Activated naive CD4-positive, alpha-beta T cell treated with anti-CD3 and anti-CD28 coated beads for 36 hours (primary cell): Measurements from ENCODE around the gene ZNF770. TPM values are rescaled to one million over a fixed set of nuclear protein-coding genes. Genes with fewer than 3 reads are reported as not detected.
"Not testable (repeated sequence)": the region's sequence is repeated elsewhere in the genome, so short reads cannot be mapped to it uniquely, and the experiment has no call there.

Experiments used
- CTCF ChIA-PET: fragments of 350-600 bp; sonication (Branson Sonifier 250); formaldehyde crosslinking; loops from one replicate; lab custom pipeline; 2021; ENCODE audit warnings: antibody characterized with exemption; lab: Charles Lee
- DNase-seq: peaks from one replicate; pipeline ENCODE4 v3.0.0-alpha.2; 2020
- H3K27ac Mint-ChIP-seq: one replicate; pipeline ENCODE4 v1.8.0; 2021; ENCODE audit warnings: mild to moderate bottlenecking, mixed read lengths
- H3K27me3 Mint-ChIP-seq: one replicate; pipeline ENCODE4 v1.8.0; 2021; ENCODE audit warnings: low read depth, mixed read lengths
- H3K36me3 Mint-ChIP-seq: one replicate; pipeline ENCODE4 v1.8.0; 2021; ENCODE audit warnings: low read depth, mixed read lengths
- H3K4me1 Mint-ChIP-seq: one replicate; pipeline ENCODE4 v1.8.0; 2021; ENCODE audit warnings: low read depth, mixed read lengths
- H3K4me3 Mint-ChIP-seq: one replicate; pipeline ENCODE4 v1.8.0; 2021; ENCODE audit warnings: mild to moderate bottlenecking, moderate library complexity, mixed read lengths
- H3K9me3 Mint-ChIP-seq: one replicate; pipeline ENCODE4 v1.8.0; 2021; ENCODE audit warnings: mixed read lengths
- intact Hi-C: fragments of 100-400 bp; cut with micrococcal nuclease; formaldehyde crosslinking; loops from one replicate; pipeline ENCODE4 v1.15.1; 2023
- total RNA-seq, 2 experiments: library from RNA; stranded (reverse); gene quantifications; one replicate each; pipeline ENCODE4 v1.2.3, GENCODE V29; 2021

Gene ZNF770
- total RNA-seq, 2 experiments from 2014 or later, result 36.4 to 39.4 TPM

DNA sequence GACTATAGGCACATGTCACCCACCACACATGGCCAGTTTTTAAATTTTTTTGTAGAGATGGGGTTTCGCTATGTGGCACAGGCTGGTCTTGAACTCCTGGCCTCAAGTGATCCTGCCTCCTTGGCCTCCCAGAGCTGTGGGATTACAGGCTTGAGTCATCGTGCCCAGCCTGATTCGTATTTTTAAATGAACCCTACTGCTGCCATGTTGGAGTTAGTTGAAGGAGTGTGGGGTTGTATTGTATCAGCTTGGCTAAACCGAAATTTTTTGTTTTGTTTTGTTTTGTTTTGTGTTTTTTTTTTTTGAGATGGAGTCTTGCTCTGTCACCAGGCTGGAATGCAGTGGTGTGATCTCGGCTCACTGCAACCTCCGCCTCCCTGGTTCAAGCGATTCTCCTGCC is 11.8 kb upstream of the ZNF770 start:
- intact Hi-C loops, result no loop called here
- no peaks in the 10 kb centered on the region for H3K36me3 Mint-ChIP-seq
- H3K4me1 Mint-ChIP-seq, result no peaks in the 10 kb centered on the region
- H3K9me3 Mint-ChIP-seq, result no peaks in the 10 kb centered on the region
- H3K4me3 Mint-ChIP-seq, result no peak overlapping the region
- no peak overlapping the region for H3K27ac Mint-ChIP-seq
- DNase-seq, result no peak
- CTCF ChIA-PET, result interaction anchor here (0.6 to 0.7 kb wide), 2 partner anchors 183 to 445 kb away, joined by 3 read pairs; no protein-coding TSS in a partner anchor
- peaks cover 5% of the 10 kb centered on the region for H3K27me3 Mint-ChIP-seq

DNA sequence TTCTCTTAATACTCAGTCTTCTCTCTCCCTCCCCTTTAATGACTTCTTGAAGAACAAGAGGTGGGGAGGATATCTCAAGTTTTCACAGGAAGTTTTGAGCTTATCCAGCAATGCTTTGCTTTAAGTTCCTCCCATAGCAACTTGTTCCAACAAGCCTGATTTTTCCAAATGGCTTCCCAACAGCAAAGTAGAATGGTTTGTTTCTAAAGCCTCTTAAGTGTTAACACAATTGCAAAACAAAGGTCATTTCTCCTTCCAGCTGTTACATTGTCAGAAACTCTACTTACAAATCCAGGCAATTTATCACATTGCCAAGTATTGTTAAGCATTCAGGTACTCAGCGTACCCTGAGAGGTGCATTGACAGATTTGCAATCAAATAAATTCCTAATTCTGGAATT is 6.8 kb upstream of the ZNF770 start:
- Mint-ChIP-seq H3K4me1 (peaks cover 13% of the 10 kb centered on the region), H3K27me3 (peaks cover 5% of the 10 kb centered on the region), H3K36me3 (no peaks in the 10 kb centered on the region), H3K9me3 (no peaks in the 10 kb centered on the region), H3K4me3 (no peak overlapping the region), H3K27ac (no peak overlapping the region)
- intact Hi-C loops, result no loop called here
- DNase-seq, result no peak
- CTCF ChIA-PET, result no interaction called here

DNA sequence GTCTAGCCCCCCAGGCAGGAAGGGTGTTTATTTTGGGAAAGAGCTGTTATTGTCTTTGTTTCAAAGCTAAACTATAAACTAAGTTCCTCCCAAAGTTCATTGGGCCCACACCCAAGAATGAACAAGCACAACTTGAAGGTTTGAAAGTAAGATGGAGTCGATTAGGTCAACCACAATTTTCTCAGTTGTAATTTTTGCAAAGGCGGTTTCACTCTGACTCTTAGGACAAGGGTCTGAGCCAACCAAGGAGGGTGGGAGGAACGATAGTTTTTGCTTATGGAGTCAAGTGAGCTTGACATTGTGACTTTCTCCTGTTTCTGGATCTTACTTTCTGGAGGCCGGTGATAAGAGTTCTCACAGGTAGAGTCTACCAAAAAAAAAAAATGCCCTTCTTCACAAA is 5.8 kb upstream of the ZNF770 start:
- intact Hi-C loops, result no loop called here

DNA sequence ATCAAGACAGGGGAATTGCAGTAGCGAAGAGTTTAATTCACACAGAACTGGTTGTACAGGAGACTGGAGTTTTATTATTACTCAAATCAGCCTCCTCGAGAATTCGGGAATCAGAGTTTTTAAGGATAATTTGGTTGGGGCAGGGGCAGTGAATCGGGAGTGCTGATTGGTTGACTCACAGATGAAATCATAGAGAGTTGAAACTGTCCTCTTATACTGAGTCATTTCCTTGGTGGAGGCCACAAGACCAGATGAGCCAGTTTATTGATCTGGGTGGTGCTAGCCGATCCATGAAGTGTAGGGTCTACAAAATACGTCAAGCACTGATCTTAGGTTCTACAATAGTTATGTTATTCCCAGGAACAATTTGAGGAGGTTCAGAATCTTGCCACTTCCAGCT is 5.3 kb upstream of the ZNF770 start:
- H3K27me3 Mint-ChIP-seq, result peaks cover 5% of the 10 kb centered on the region
- H3K4me1 Mint-ChIP-seq, result peaks cover 19% of the 10 kb centered on the region
- no peak overlapping the region for H3K27ac Mint-ChIP-seq
- intact Hi-C loops, result no loop called here
- no peak overlapping the region for H3K4me3 Mint-ChIP-seq
- H3K36me3 Mint-ChIP-seq, result no peaks in the 10 kb centered on the region
- no peaks in the 10 kb centered on the region for H3K9me3 Mint-ChIP-seq
- DNase-seq, result no peak
- CTCF ChIA-PET, result interaction anchor here (1.3 kb wide), 1 partner anchor 23 kb away, joined by 4 read pairs; the partner anchor contains the start of gene AQR

More for the DNA sequence above, 5.8 kb upstream of the ZNF770 start:
- H3K27me3 Mint-ChIP-seq, result peaks cover 5% of the 10 kb centered on the region
- no peaks in the 10 kb centered on the region for H3K36me3 Mint-ChIP-seq
- no peaks in the 10 kb centered on the region for H3K9me3 Mint-ChIP-seq
- peaks cover 19% of the 10 kb centered on the region for H3K4me1 Mint-ChIP-seq
- DNase-seq, result peak; percentile 9
- no peak overlapping the region for H3K4me3 Mint-ChIP-seq
- CTCF ChIA-PET, result interaction anchor here (1.3 kb wide), 1 partner anchor 24 kb away, joined by 4 read pairs; the partner anchor contains the start of gene AQR
- no peak overlapping the region for H3K27ac Mint-ChIP-seq

- Mint-ChIP-seq H3K36me3 (peaks cover 24% of the 10 kb centered on the region), H3K27ac (peak overlapping the region; percentile 99), H3K27me3 (no peaks in the 10 kb centered on the region), H3K4me1 (peaks cover 29% of the 10 kb centered on the region), H3K4me3 (peak overlapping the region; percentile 97), H3K9me3 (no peaks in the 10 kb centered on the region)
- CTCF ChIA-PET, result interaction anchor here (6.1 kb wide), 1 partner anchor 18 kb away, joined by 35 read pairs; the partner anchor contains the start of gene AQR
- DNase-seq, result no peak
- intact Hi-C loops, result loop anchor here (1.0 to 10.0 kb wide), 7 partner anchors 18 to 1587 kb away; partner anchors contain the start of genes AQR, AVEN, CDIN1 and DPH6
Measured at GRCh38 chr15:34987609-34988026, 469 bp downstream of the ZNF770 start.

- no peak for DNase-seq
- CTCF ChIA-PET, result interaction anchor here (6.1 kb wide), 1 partner anchor 17 kb away, joined by 35 read pairs; the partner anchor contains the start of gene AQR
- peak overlapping the region; percentile 97 for H3K4me3 Mint-ChIP-seq
- H3K27ac Mint-ChIP-seq, result peak overlapping the region; percentile 99
- no peaks in the 10 kb centered on the region for H3K27me3 Mint-ChIP-seq
- H3K9me3 Mint-ChIP-seq, result no peaks in the 10 kb centered on the region
- peaks cover 29% of the 10 kb centered on the region for H3K4me1 Mint-ChIP-seq
- intact Hi-C loops, result loop anchor here (5.0 to 10.0 kb wide), 3 partner anchors 560 to 1588 kb away; partner anchors contain the start of genes CDIN1 and DPH6
- H3K36me3 Mint-ChIP-seq, result peaks cover 30% of the 10 kb centered on the region
Measured at GRCh38 chr15:34986771-34987480, 1.2 kb downstream of the ZNF770 start.

DNA sequence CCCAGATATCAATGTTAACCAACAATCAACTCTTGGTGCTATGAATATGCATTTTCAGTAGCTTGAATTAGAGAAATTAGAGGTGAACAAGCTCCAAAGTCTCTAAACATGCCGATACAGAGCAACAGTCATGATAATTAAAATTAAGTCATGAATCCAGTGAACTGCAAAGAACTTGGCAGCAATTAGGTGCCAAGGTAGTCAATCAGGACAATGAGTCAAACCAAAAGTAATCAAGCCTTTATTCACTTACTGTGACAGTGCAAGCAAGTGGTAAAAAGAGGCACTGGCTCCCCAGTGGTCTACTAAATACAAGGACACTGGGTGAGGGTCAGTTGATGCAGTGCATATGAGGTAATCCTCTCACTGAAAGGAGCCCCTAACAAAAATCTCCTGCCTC is 1.8 kb downstream of the ZNF770 start:
- Mint-ChIP-seq H3K4me3 (peak overlapping the region; percentile 97), H3K36me3 (peaks cover 35% of the 10 kb centered on the region), H3K9me3 (no peaks in the 10 kb centered on the region), H3K27me3 (no peaks in the 10 kb centered on the region), H3K4me1 (peaks cover 30% of the 10 kb centered on the region), H3K27ac (peak overlapping the region; percentile 99)
- intact Hi-C loops, result loop anchor here (5.0 to 10.0 kb wide), 3 partner anchors 561 to 1588 kb away; partner anchors contain the start of genes CDIN1 and DPH6
- CTCF ChIA-PET, result interaction anchor here (6.1 kb wide), 1 partner anchor 16 kb away, joined by 35 read pairs; the partner anchor contains the start of gene AQR
- DNase-seq, result no peak

- H3K36me3 Mint-ChIP-seq, result peaks cover 35% of the 10 kb centered on the region
Measured at GRCh38 chr15:34984889-34985630, 3.0 kb downstream of the ZNF770 start.

GRCh38 chr15:34976743-34977142 is 11.3 kb downstream of the ZNF770 start:
- CTCF ChIA-PET, result no interaction called here
- DNase-seq, result no peak
- Mint-ChIP-seq H3K27ac (no peak overlapping the region), H3K4me1 (peaks cover 5% of the 10 kb centered on the region), H3K27me3 (no peaks in the 10 kb centered on the region), H3K9me3 (no peaks in the 10 kb centered on the region), H3K4me3 (no peak overlapping the region), H3K36me3 (peaks cover 4% of the 10 kb centered on the region)
- intact Hi-C loops, result no loop called here

More at GRCh38 chr15:34984889-34985630, 3.0 kb downstream of the ZNF770 start:
- CTCF ChIA-PET, result interaction anchor here (0.7 to 6.1 kb wide), 3 partner anchors 15 to 459 kb away, joined by 3 to 35 read pairs (median 6); partner anchors contain the start of gene AQR
- Mint-ChIP-seq H3K27ac (peak overlapping the region; percentile 68), H3K4me1 (peaks cover 32% of the 10 kb centered on the region), H3K9me3 (no peaks in the 10 kb centered on the region), H3K4me3 (peak overlapping the region; percentile 39), H3K27me3 (no peaks in the 10 kb centered on the region)
- intact Hi-C loops, result loop anchor here (5.0 to 10.0 kb wide), 3 partner anchors 562 to 1590 kb away; partner anchors contain the start of genes CDIN1 and DPH6
- DNase-seq, result no peak

- intact Hi-C loops, result no loop called here
- no peaks in the 10 kb centered on the region for H3K27me3 Mint-ChIP-seq
- H3K36me3 Mint-ChIP-seq, result peaks cover 2% of the 10 kb centered on the region
- no peak overlapping the region for H3K4me3 Mint-ChIP-seq
- CTCF ChIA-PET, result no interaction called here
- H3K27ac Mint-ChIP-seq, result no peak overlapping the region
- peaks cover 2% of the 10 kb centered on the region for H3K4me1 Mint-ChIP-seq
- DNase-seq, result no peak
- no peaks in the 10 kb centered on the region for H3K9me3 Mint-ChIP-seq
Measured at GRCh38 chr15:34976073-34976472, 12.0 kb downstream of the ZNF770 start.

GRCh38 chr15:34973512-34973911 is 14.6 kb downstream of the ZNF770 start:
- no peak for DNase-seq
- peaks cover 12% of the 10 kb centered on the region for H3K4me1 Mint-ChIP-seq
- CTCF ChIA-PET, result no interaction called here
- H3K27me3 Mint-ChIP-seq, result no peaks in the 10 kb centered on the region
- H3K9me3 Mint-ChIP-seq, result no peaks in the 10 kb centered on the region
- peaks cover 5% of the 10 kb centered on the region for H3K36me3 Mint-ChIP-seq
- H3K27ac Mint-ChIP-seq, result no peak overlapping the region
- intact Hi-C loops, result no loop called here
- H3K4me3 Mint-ChIP-seq, result no peak overlapping the region

DNA sequence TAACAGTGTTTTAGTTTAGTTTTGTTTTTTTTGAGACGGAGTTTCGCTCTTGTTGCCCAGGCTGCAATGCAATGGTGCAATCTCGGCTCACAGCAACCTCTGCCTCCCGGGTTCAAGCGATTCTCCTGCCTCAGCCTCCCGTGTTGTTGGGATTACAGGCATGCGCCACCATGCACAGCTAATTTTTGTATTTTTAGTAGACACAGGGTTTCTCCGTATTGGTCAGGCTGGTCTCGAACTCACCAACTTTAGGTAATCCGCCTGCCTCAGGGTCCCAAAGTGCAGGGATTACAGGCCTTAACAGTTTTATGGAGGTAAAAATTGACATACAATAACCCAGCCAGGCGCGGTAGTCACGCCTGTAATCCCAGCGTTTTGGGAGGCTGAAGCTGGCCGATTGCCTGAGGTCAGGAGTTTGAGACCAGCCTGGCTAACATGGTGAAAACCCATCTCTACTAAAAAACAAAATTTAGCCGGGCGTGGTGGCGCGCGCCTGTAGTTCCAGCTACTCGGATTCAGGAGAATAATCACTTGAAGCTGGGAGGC is 17.9 kb downstream of the ZNF770 start:
- H3K9me3 Mint-ChIP-seq, DNase-seq: not testable (repeated sequence)
- peaks cover 38% of the 10 kb centered on the region for H3K4me1 Mint-ChIP-seq

More for the DNA sequence above, 17.9 kb downstream of the ZNF770 start:
- intact Hi-C loops, H3K27ac Mint-ChIP-seq, H3K27me3 Mint-ChIP-seq, H3K36me3 Mint-ChIP-seq: not testable (repeated sequence)
- H3K4me3 Mint-ChIP-seq, result peak overlapping the region; percentile 99
- CTCF ChIA-PET, result interaction anchor here (0.8 to 3.6 kb wide), 5 partner anchors 11 to 23 kb away, joined by 3 to 35 read pairs (median 4); partner anchors contain the start of gene ZNF770
